D721Med (cell line): ENCODE results near the gene UBE2D1.
A peak's percentile ranks its signal among the peaks of the same experiment; 100 is the strongest.

Source experiments
- DNase-seq: peaks from one replicate; pipeline ENCODE4 v3.0.0; 2011; ENCODE audit warnings: low spot score; ENCODE audit not compliant: insufficient read length
- FAIRE-seq: peaks from 2 replicates; lab custom pipeline; 2011; peaks lifted over from hg19 to GRCh38; lab: Jason Lieb, UNC
- CTCF ChIP-seq: IDR thresholded peaks from 2 replicates; pipeline ENCODE4 v1.5.1; 2012; ENCODE audit warnings: mild to moderate bottlenecking, control low read depth; ENCODE audit not compliant: insufficient read depth; ENCODE audit errors: missing control alignments

The UBE2D1 gene

GRCh38 chr10:58305821-58306220, 29.0 kb upstream of the UBE2D1 start:
- no peak for TF ChIP-seq CTCF
- DNase-seq (no peak), FAIRE-seq (no peak)

GRCh38 chr10:58307676-58308075, 27.1 kb upstream of the UBE2D1 start:
- FAIRE-seq (no peak), DNase-seq (no peak)
- no peak for TF ChIP-seq CTCF

GRCh38 chr10:58311026-58311425, 23.8 kb upstream of the UBE2D1 start:
- FAIRE-seq = no peak
- DNase-seq = no peak

GRCh38 chr10:58316874-58317273, 17.9 kb upstream of the UBE2D1 start:
- TF ChIP-seq CTCF = no peak
- FAIRE-seq (no peak), DNase-seq (no peak)

More at GRCh38 chr10:58311026-58311425, 23.8 kb upstream of the UBE2D1 start:
- no peak for TF ChIP-seq CTCF

- no peak for TF ChIP-seq CTCF
- DNase-seq (no peak), FAIRE-seq (peak; percentile 89)
Observed at GRCh38 chr10:58318346-58318745, 16.5 kb upstream of the UBE2D1 start.

- DNase-seq = no peak
- no peak for FAIRE-seq
- peak; percentile 18 for TF ChIP-seq CTCF
Observed at GRCh38 chr10:58319599-58319998, 15.2 kb upstream of the UBE2D1 start.

GRCh38 chr10:58320351-58321049, 14.3 kb upstream of the UBE2D1 start:
- no peak for DNase-seq
- no peak for FAIRE-seq
- no peak for TF ChIP-seq CTCF
